ENCODE measurements around the gene GNAQ.

DNA sequence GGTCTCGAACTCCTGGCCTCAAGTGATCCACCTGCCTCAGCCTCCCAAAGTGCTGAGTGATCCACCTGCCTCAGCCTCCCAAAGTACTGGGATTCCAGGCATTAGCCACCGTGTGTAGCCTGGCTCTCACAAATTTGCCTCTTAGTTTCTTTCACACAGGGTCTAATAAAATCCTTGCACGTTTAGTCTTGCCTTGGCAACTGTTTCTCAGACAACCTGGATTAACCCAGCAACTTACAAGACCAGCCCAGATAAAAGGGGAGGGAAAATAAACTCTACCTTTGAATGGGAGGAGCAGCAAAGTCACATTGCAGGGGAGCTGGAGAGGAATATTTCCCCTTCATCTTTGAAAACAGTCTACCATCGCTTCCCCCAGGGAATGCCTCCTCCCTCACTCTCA lies 354.2 kb downstream of the GNAQ start:
- no peak for TF ChIP-seq PREB (CRISPR knock-in tag; IDR thresholded peaks at IDR 0.05)
- TF ChIP-seq TCF12 (IDR thresholded peaks at IDR 0.05) = no peak
- no peak for TF ChIP-seq TCF12 (CRISPR knock-in tag; IDR thresholded peaks at IDR 0.05)
- TF ChIP-seq TBP (CRISPR knock-in tag; IDR thresholded peaks at IDR 0.05) = no peak
- TF ChIP-seq ZBTB34 (CRISPR knock-in tag; IDR thresholded peaks at IDR 0.05) = no peak
- TF ChIP-seq AKAP8 (CRISPR knock-in tag; IDR thresholded peaks at IDR 0.05) = no peak
- no peak for TF ChIP-seq FOXA1 (IDR thresholded peaks at IDR 0.05)
- no peak for TF ChIP-seq FOXA1 (CRISPR knock-in tag; IDR thresholded peaks at IDR 0.05)
- no peak for TF ChIP-seq MAFK (conservative IDR thresholded peaks at IDR 0.05 in 1 of 2, IDR thresholded peaks at IDR 0.05 in 1 of 2; ENCODE audit: low read length in 2 of 2)
- TF ChIP-seq STAT5B (CRISPR knock-in tag; IDR thresholded peaks at IDR 0.05) = no peak
- TF ChIP-seq TAF1 (CRISPR knock-in tag; IDR thresholded peaks at IDR 0.05) = no peak
- TF ChIP-seq SMC3 (IDR thresholded peaks at IDR 0.05; ENCODE audit: low read length) = no peak
- no peak for TF ChIP-seq BHLHE40 (IDR thresholded peaks at IDR 0.05; ENCODE audit: low read length)
- TF ChIP-seq RAD51 (IDR thresholded peaks at IDR 0.05; ENCODE audit: borderline replicate concordance) = no peak

Measured in HepG2 (cell line).